CD4-positive, alpha-beta T cell treated with Interleukin-21 for 1 hour (primary cell): ENCODE data around the gene CCDC154.

Experiments
- DNase-seq: peaks from one replicate; pipeline ENCODE4 v3.0.0-alpha.2; 2020

CCDC154 gene

GRCh38 chr16:1414532-1415260 is 29.7 kb downstream of the CCDC154 start, which contains the start of gene UNKL:
Gene UNKL (minus strand): TSS chr16:1414704. CDS start chr16:1414691, 13 bp downstream.
- DNase-seq: peak; percentile 88

- DNase-seq: peak; percentile 71
These were observed 30.4 kb downstream of the CCDC154 start for GRCh38 chr16:1413684-1414531.

- DNase-seq: no peak
These were observed 31.5 kb downstream of the CCDC154 start for GRCh38 chr16:1412847-1413246.

GRCh38 chr16:1408171-1408837 is 36.1 kb downstream of the CCDC154 start:
- peak; percentile 96 for DNase-seq

- DNase-seq: no peak
These were observed 36.6 kb downstream of the CCDC154 start for GRCh38 chr16:1407753-1408152.

- DNase-seq: no peak
These were observed 40.6 kb downstream of the CCDC154 start for GRCh38 chr16:1403733-1404132.

GRCh38 chr16:1403036-1403435 is 41.3 kb downstream of the CCDC154 start:
- DNase-seq: no peak

- no peak for DNase-seq
These were observed 42.6 kb downstream of the CCDC154 start for GRCh38 chr16:1401758-1402154.

GRCh38 chr16:1401061-1401757 is 43.1 kb downstream of the CCDC154 start:
- no peak for DNase-seq

- DNase-seq: no peak
These were observed 45.4 kb downstream of the CCDC154 start for GRCh38 chr16:1398826-1399581.

- DNase-seq: no peak
These were observed 46.0 kb downstream of the CCDC154 start for GRCh38 chr16:1398351-1398750.

GRCh38 chr16:1397779-1398178 is 46.6 kb downstream of the CCDC154 start:
- DNase-seq: no peak

- DNase-seq: no peak
These were observed 48.8 kb downstream of the CCDC154 start for GRCh38 chr16:1395444-1396031.

- DNase-seq: no peak
These were observed 49.9 kb downstream of the CCDC154 start for GRCh38 chr16:1394367-1394951.

- no peak for DNase-seq
These were observed 50.7 kb downstream of the CCDC154 start for GRCh38 chr16:1393613-1394176.

GRCh38 chr16:1392826-1393225 is 51.5 kb downstream of the CCDC154 start:
- DNase-seq: no peak

GRCh38 chr16:1390239-1390779 is 54.0 kb downstream of the CCDC154 start:
- DNase-seq: no peak

GRCh38 chr16:1389762-1390161 is 54.6 kb downstream of the CCDC154 start:
- DNase-seq: no peak

GRCh38 chr16:1387331-1387730 is 57.0 kb downstream of the CCDC154 start:
- DNase-seq: no peak

GRCh38 chr16:1385232-1385631 is 59.1 kb downstream of the CCDC154 start:
- DNase-seq: no peak
